GM19467 (cell line): ENCODE data around the gene DTX1.

Experiments
- ATAC-seq: cut with Tn5 transposase; IDR thresholded peaks from one replicate; pipeline ENCODE4 v1.9.1; 2021; ENCODE audit warnings: mild to moderate bottlenecking, moderate library complexity; ENCODE audit not compliant: unreplicated experiment

The DTX1 gene

GRCh38 chr12:113056631-113057488 lies at the start of gene DTX1:
DTX1 (plus strand) TSS chr12:113056730; CDS start chr12:113058193, 1,463 bp downstream.
- ATAC-seq, result no peak

DNA sequence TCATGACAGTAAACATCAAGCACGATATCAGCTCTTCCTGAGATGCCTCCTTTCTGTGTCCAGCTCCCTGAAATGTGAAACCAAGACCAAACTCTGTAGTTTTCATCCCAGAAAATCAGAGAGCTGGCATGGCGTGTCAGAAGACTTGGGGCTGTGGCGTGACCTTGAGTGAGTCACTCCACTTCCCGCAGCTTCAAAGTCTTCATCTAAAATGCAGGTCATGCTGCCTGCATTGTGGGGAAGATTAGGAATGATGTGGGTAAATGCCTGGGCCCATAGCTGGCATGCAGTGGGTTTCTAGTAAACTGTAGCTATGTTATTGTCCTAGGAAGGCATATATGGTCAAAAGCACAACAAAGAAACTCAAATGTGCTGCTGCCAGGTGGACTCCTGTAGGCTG lies 49.4 kb upstream of the DTX1 start:
- no peak for ATAC-seq

DNA sequence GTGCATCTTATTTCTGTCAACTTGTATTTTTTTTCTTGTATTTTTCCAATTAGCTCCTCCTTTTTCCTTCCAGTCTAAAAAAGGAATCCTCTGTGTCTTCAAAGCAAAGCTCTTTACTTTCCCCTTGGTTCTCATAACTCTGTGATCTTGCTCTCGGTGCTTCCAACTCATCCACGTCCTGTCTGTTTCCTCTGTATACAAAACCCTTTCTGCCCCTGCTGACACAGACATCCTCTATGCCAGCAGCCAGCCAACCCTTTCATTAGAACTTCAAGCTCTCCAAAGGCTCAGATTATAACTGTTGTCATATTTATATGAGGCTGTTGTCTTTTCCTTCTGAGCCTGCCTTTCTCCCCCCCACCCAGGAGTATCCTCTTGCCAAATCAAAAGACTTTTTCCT lies 45.8 kb upstream of the DTX1 start:
- ATAC-seq, result no peak

- ATAC-seq, result no peak
These were observed 42.0 kb upstream of the DTX1 start for GRCh38 chr12:113014565-113014964.

DNA sequence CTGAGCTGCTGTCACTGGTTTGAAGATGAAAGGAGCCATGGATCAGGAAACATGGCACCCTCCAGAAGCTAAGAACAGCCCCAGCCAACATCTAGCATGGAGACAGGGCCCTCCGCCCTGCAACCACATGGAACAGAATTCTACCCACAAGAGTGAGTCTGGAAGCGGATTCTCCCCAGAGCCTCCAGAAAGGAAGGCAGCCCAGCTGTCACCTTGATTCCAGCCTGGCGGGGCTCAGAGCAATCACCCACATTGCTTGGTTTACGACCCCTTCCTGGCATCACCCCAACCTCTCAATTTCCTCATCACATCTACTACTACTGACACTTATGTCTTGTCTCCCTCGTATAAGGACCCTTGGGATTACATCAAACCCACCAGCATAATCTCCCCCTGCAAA lies 39.7 kb upstream of the DTX1 start:
- ATAC-seq, result no peak

DNA sequence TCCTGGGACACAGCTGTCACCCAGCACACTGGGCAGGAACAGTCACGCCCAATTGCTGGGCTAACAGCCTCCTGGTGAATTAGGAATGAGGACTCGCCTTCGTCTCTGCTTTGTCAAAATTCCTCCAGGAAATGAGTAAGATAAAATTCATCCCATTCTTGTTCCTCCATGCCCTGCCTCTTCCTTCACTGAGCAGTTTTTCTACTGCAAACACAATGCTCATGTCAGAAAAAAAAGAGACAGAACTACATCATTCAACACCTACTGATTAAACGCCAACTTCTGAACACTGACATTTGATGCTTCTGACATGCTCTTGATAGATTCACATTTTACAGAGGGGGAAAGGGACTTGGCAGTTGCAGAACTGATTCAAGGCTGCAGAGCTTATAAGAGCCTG lies 37.5 kb upstream of the DTX1 start:
- ATAC-seq, result no peak

DNA sequence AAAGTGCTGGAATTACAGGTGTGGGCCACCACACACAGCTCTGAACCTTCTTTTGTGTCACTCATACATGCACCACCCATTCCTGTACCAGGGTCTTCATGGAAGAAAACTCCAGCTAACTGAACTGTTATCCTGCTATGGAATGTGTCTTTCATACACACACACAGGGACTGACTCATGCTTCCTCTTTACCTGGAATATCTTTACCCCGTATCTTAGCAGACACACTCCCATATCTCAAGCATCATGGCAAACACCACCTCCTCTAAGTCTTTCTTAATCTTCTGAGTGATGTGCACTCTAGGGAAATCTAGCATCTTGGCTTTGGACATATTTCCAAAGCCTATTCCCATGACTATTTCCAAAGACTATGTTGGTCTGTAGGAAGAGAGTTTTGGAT lies 35.0 kb upstream of the DTX1 start:
- no peak for ATAC-seq

GRCh38 chr12:113022563-113023297 lies 33.8 kb upstream of the DTX1 start:
- no peak for ATAC-seq

DNA sequence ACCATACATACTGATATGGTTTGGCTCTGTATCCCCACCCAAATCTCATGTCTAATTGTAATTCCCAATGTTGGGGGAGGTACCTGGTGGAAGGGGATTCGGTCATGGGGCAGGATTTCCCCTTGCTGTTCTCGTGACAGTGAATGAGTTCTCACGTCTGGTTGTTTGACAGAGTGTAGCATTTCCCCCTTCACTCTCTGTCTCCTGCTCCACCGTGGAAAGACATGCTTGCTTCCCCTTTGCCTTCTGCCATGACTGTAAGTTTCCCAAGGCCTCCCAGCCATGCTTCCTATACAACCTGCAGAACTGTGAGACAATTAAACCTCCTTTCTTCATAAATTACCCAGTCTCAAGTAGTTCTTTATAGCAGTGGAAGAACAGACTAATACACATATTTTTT lies 28.8 kb upstream of the DTX1 start:
- no peak for ATAC-seq

GRCh38 chr12:113030875-113031525 lies 25.5 kb upstream of the DTX1 start:
- no peak for ATAC-seq

DNA sequence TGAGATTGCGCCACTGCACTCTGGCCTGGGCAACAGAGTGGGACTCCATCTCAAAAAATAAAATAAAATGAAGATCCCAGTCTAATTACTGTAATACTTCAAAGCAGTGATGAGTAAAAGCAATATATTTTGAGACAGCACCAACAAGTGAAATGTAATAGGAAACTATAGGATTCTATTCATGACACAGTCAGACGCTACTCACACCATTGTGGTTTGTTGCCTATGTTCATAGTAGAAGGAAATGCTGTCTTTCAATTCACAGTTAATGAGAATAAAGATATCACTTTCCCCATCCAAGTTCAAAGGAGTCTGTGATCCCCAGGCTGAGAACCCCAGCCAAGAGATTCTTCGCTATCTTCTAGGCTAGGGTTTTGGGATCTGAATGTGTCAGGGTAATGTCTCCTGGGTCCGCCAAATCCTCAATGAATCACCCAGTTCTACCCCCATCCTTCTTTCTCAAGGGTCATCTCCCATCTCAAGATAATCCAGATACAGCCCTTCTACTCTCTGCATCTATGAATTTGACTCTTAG lies 16.6 kb upstream of the DTX1 start:
- ATAC-seq, result no peak

DNA sequence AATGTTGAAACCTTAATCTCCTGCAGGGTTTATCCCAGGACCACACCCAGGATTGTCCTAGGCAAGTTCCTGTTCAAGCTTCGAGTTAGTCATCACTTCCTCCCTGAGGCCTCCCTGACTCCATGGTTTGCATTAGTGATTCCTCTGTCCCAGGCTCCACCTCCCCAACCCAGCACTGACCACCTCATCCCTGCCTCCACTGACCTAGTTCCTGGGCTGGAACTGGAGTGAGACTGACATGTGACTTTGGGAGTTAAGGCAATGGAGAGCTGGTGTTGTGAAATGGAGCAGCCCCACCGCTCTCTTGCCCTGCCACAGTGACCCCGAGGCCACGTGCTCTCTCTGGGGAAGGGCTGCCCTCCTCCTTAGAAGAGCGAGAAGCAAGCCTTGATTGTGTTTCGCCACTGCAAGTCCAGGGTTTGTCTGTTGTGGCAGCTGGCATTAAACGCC lies 15.8 kb upstream of the DTX1 start:
- ATAC-seq, result no peak

GRCh38 chr12:113041560-113041959 lies 15.0 kb upstream of the DTX1 start:
- no peak for ATAC-seq

DNA sequence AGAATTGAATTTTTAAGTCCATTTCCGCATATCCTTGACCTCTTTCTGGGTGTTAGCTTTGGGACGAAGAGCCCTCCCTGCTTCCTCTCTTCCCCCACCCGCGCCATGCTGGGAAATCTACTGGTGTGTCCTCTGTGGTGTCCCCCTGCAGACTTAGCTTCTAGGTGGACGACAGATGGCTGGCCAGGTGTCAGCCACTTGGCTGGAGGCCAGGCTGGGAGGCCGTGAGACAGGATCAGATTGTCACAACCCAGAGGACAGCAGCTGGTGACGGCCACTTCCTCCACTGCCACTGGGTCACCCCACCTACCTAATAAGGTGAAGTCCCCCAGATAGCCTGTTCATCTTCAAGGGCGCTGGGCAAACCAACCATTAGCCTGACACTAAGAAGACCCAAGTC lies 13.3 kb upstream of the DTX1 start:
- ATAC-seq, result no peak

GRCh38 chr12:113044516-113044915 lies 12.0 kb upstream of the DTX1 start:
- ATAC-seq, result no peak

DNA sequence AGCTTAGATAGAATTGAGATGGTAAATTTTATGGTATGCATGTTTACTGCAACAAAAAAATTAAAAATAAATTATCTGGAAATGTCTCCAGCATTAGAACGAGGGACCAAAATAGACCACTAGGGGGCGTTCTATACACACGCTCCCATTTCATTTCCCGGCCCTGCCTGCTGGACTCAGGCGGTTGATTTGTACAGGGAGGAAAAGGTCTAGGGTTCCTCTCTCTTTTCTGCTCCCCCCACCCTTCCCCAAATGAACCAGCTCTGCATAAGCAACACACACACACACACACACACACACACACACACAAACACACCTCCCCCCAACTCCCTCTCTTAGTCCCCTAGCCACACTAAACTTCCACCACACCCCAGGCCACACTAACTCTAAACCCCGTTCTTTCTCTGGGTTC lies 7.8 kb upstream of the DTX1 start:
- no peak for ATAC-seq

DNA sequence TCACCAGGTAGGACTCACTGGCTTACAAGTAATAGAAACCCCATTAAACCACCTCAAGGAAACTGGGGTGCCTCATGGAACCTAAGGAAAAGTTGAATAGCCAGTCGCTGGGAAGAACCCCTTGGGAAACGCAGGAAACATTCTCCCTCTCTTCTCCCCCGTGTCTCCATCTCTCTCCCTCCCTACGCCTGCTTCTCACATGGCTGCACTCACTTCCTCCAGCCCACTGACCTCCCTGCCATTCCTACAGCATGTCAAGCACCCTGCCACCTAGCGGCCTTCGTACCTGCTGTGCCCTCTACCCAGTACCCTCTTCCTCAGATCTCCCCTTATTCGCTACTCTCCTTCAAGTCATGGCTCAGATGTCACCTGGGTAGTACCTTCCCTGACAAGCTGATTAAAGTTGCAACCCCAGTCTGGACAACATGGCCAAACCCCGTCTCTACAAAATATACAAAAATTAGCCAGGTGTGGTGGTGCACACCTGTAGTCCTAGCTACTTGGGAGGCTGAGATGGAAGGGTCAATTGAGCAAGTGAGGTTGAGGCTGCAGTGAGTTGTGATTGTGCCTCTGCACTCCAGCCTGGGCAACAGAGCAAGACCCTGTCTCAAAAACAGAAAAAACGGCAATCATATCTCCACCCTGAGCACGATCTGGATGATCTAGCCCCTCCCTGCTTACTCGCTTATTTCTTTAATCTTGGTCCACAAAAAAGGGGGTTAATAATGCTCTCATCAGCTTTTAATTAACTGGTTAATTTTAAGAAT lies 6.4 kb upstream of the DTX1 start:
- no peak for ATAC-seq

DNA sequence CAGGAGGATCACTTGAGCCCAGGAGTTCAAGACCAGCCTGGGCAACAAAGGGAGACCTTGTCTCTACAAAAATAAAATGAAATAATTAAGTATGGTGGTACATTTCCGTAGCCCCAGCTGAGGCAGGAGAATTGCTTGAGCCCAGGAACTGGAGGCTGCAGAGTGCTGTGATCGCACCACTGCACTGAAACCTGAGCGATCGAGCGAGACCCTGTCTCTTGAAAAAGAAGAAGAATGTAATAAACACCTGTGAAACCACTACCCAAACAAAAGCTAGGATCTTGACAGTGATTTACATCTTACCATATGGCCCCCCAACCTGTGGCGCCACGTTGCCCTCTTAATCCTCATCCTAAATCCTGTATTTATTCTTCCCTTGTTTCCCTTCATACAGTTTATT lies 5.7 kb upstream of the DTX1 start:
- no peak for ATAC-seq

- ATAC-seq, result no peak
These were observed 4.8 kb upstream of the DTX1 start for GRCh38 chr12:113051759-113052158.

- no peak for ATAC-seq
These were observed 4.2 kb upstream of the DTX1 start for GRCh38 chr12:113052326-113052725.
